Right forelimb (tissue), 1 donor: Measurements from ENCODE around the gene PCP4.

ENCODE experiments used
- DNase-seq: peaks from one replicate; pipeline ENCODE4 v3.0.0-alpha.2; 2018

PCP4 gene

GRCh38 chr21:39976800-39977199 lies 109.6 kb downstream of the PCP4 start:
- no peak for DNase-seq
